Effector memory CD4-positive, alpha-beta T cell (primary cell): ENCODE data around the gene SETBP1.

Experiments
- DNase-seq, 3 donors: peaks; one replicate each; pipeline ENCODE4 v3.0.0-alpha.2; 2020
- H3K27ac ChIP-seq: 2 replicates; pipeline ENCODE4 v1.7.0; 2013; ENCODE audit warnings: mild to moderate bottlenecking, low read length, moderate library complexity; ENCODE audit not compliant: insufficient read depth, poor library complexity, severe bottlenecking
- H3K27me3 ChIP-seq: replicated peaks from 2 replicates; pipeline ENCODE4 v1.7.0; 2013; ENCODE audit warnings: mild to moderate bottlenecking, low read length; ENCODE audit not compliant: insufficient read depth, control insufficient read depth, poor library complexity, severe bottlenecking
- H3K36me3 ChIP-seq: 2 replicates; pipeline ENCODE4 v1.7.0; 2013; ENCODE audit warnings: mild to moderate bottlenecking, low read length, moderate library complexity; ENCODE audit not compliant: control insufficient read depth, insufficient read depth
- H3K4me1 ChIP-seq: 2 replicates; pipeline ENCODE4 v1.7.0; 2013; ENCODE audit warnings: low read length, mild to moderate bottlenecking; ENCODE audit not compliant: control insufficient read depth, insufficient read depth, poor library complexity, severe bottlenecking
- H3K4me3 ChIP-seq: 2 replicates; pipeline ENCODE4 v1.7.0; 2013; ENCODE audit warnings: low read length, low read depth, mild to moderate bottlenecking; ENCODE audit not compliant: insufficient read depth, poor library complexity, severe bottlenecking
- H3K9me3 ChIP-seq: 2 replicates; pipeline ENCODE4 v1.7.0; 2013; ENCODE audit warnings: mild to moderate bottlenecking, low read length, moderate library complexity; ENCODE audit not compliant: control insufficient read depth

Gene SETBP1

GRCh38 chr18:45100321-45101105 lies 419.8 kb downstream of the SETBP1 start:
- Histone ChIP-seq H3K9me3 (no peaks in the 10 kb centered on the region), H3K4me1 (no peaks in the 10 kb centered on the region), H3K4me3 (no peak overlapping the region), H3K27me3 (no peaks in the 10 kb centered on the region), H3K36me3 (no peaks in the 10 kb centered on the region), H3K27ac (no peak overlapping the region)
- no peak for DNase-seq

DNA sequence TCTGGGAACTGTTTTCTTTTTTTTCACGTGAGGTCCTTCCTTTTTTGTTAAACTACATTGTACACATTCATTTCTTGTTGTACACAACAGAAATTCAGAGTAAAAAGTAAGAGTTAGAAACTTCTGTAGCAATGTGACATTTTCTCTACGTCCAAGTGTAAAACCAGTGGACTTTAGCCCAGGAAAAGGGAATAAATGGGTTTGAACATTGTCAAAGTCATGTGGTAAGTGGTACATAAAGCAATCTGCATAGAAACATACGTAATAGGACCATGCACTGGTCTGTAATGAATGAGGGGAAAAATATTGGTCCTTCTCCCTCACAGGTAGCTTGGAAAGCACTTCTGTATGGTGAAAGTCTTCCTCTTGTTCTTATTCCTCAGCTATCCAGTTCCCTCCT lies 421.4 kb downstream of the SETBP1 start:
- Histone ChIP-seq H3K27ac (no peak overlapping the region), H3K27me3 (no peaks in the 10 kb centered on the region), H3K4me3 (no peak overlapping the region)

DNA sequence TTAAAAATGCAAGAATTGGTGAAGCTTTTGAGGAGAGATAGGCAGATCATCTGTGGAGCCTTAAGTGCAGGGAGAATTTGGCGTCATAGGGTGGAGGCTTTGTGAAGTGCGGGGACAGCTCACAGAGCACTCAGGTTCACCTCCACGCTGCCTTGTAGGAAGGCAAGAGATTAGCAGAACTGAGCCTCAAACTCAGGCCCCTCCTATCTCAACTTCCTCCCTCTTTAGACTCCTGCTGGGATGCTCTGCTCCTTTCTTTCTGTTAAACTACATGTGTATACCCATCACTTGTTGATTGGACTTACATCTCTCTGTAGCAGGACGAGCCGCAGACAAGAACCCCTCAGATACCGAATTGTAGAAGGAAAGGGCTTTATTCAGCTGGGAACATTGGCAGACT lies 422.2 kb downstream of the SETBP1 start:
- no peaks in the 10 kb centered on the region for H3K36me3 ChIP-seq
- H3K4me3 ChIP-seq, result no peak overlapping the region
- no peaks in the 10 kb centered on the region for H3K9me3 ChIP-seq
- H3K27me3 ChIP-seq, result no peaks in the 10 kb centered on the region
- no peaks in the 10 kb centered on the region for H3K4me1 ChIP-seq
- no peak overlapping the region for H3K27ac ChIP-seq
- no peak for DNase-seq

More for the DNA sequence above, 421.4 kb downstream of the SETBP1 start:
- Histone ChIP-seq H3K36me3 (no peaks in the 10 kb centered on the region), H3K9me3 (no peaks in the 10 kb centered on the region), H3K4me1 (no peaks in the 10 kb centered on the region)
- no peak for DNase-seq

DNA sequence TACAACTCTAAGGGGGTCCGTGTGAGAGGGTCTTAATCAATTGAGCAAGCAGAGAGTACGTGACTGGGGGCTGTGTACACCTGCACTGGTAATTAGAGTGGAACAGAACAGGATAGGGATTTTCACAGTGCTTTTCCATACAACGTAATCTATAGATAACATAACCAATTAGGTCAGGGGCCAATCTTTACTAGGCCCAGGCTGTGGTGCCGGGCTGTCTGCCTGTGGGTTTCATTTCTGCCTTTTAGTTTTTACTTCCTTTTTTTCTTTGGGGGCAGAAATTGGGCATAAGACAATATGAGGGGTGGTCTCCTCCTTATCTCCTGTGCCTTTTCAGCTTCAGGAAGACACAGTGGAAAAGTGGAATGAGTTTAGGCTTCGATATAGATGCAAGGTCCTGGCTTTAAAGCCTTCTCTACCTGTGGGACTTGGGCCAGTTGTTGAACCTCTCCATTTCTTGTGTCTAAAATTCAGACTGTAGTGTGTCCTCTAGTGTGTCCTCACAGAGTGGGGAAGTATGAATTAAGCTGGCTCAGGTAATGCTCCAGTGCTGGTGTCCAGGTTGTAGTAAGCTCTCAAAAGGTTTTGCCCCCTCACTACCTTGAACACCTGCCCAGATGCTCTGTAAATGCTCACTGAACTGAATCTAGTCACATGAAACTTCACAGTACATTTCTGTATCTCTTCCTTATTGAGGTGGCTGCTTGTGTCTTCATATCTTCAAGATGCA lies 422.8 kb downstream of the SETBP1 start:
- DNase-seq, result no peak
- Histone ChIP-seq H3K36me3 (no peaks in the 10 kb centered on the region), H3K27me3 (no peaks in the 10 kb centered on the region), H3K4me3 (no peak overlapping the region), H3K27ac (no peak overlapping the region), H3K4me1 (no peaks in the 10 kb centered on the region), H3K9me3 (no peaks in the 10 kb centered on the region)

GRCh38 chr18:45104049-45104395 lies 423.3 kb downstream of the SETBP1 start:
- Histone ChIP-seq H3K36me3 (no peaks in the 10 kb centered on the region), H3K27ac (no peak overlapping the region), H3K4me1 (no peaks in the 10 kb centered on the region), H3K4me3 (no peak overlapping the region), H3K27me3 (no peaks in the 10 kb centered on the region), H3K9me3 (no peaks in the 10 kb centered on the region)
- DNase-seq, result no peak

GRCh38 chr18:45106331-45106774 lies 425.7 kb downstream of the SETBP1 start:
- H3K36me3 ChIP-seq, result no peaks in the 10 kb centered on the region
- H3K27me3 ChIP-seq, result no peaks in the 10 kb centered on the region
- H3K27ac ChIP-seq, result no peak overlapping the region
- no peak for DNase-seq
- no peaks in the 10 kb centered on the region for H3K4me1 ChIP-seq
- H3K4me3 ChIP-seq, result no peak overlapping the region
- H3K9me3 ChIP-seq, result no peaks in the 10 kb centered on the region

DNA sequence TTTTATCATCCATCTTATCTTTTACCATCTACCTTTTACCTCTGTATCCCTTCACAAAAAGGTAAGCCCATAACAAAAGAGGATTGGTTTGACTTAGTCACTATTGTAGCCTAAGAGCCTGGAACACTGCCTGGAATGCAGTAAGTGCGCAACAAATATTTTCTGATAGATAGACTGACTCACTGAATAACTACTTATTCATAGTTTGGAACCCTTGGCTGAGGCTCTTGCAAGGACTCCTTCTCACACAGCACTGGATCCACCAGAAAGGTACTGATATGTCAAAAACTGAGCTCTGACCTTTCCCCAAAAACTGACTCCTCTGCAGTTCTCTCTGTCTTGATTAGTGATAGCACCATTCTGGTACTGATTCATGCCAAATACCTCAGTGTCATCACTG lies 426.7 kb downstream of the SETBP1 start:
- Histone ChIP-seq H3K9me3 (no peaks in the 10 kb centered on the region), H3K4me1 (no peaks in the 10 kb centered on the region), H3K36me3 (no peaks in the 10 kb centered on the region), H3K4me3 (no peak overlapping the region), H3K27me3 (no peaks in the 10 kb centered on the region), H3K27ac (no peak overlapping the region)
- no peak for DNase-seq

- Histone ChIP-seq H3K27ac (no peak overlapping the region), H3K4me3 (no peak overlapping the region), H3K4me1 (no peaks in the 10 kb centered on the region), H3K27me3 (no peaks in the 10 kb centered on the region), H3K9me3 (no peaks in the 10 kb centered on the region), H3K36me3 (no peaks in the 10 kb centered on the region)
- no peak for DNase-seq
Measured at GRCh38 chr18:45108754-45109153, 428.1 kb downstream of the SETBP1 start.

DNA sequence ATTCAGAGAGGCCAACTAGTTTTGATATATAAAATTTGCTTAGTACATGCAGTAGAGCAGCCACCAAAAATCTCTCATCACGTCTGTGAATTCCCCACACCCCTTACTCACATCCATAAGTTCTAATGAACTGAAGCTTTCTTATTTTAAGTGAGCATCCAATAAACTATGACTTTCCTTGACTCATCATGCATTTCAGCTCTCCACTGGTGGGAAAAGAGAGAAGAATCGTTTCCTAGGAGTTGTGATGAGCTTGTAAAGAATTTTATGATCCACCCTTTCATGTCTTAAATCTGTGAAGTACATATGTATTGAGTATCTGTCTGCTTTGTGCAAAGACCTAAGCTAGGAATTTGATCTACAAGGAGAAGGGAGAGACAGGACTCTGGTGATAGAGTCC lies 428.6 kb downstream of the SETBP1 start:
- Histone ChIP-seq H3K27me3 (no peaks in the 10 kb centered on the region), H3K4me3 (no peak overlapping the region), H3K9me3 (no peaks in the 10 kb centered on the region), H3K4me1 (no peaks in the 10 kb centered on the region), H3K36me3 (no peaks in the 10 kb centered on the region), H3K27ac (no peak overlapping the region)
- DNase-seq, result no peak

- Histone ChIP-seq H3K4me3 (no peak overlapping the region), H3K27ac (no peak overlapping the region), H3K27me3 (no peaks in the 10 kb centered on the region)
Measured at GRCh38 chr18:45109706-45110105, 429.0 kb downstream of the SETBP1 start.

More at GRCh38 chr18:45109706-45110105, 429.0 kb downstream of the SETBP1 start:
- no peaks in the 10 kb centered on the region for H3K9me3 ChIP-seq
- no peaks in the 10 kb centered on the region for H3K36me3 ChIP-seq
- no peak for DNase-seq
- no peaks in the 10 kb centered on the region for H3K4me1 ChIP-seq
